SU-DHL-6 (cell line): ENCODE results near the gene FBXO11.

ENCODE experiments used
- CTCF ChIP-seq: fragments of 200-600 bp; sonication (generic); IDR thresholded peaks from one replicate; pipeline ENCODE4 v1.5.1; 2017; ENCODE audit warnings: antibody characterized with exemption, mild to moderate bottlenecking, low read length, moderate library complexity; ENCODE audit not compliant: insufficient read depth, poor library complexity, severe bottlenecking
- EZH2phosphoT487 ChIP-seq: fragments of 200-600 bp; sonication (generic), shearing (Covaris generic); conservative IDR thresholded peaks from 2 replicates; pipeline ENCODE4 v1.6.1; 2018; ENCODE audit warnings: mild to moderate bottlenecking, antibody characterized with exemption, low read length, moderate library complexity, mixed read lengths

GRCh38 chr2:47893771-47894170 is 12.5 kb downstream of the FBXO11 start:
- TF ChIP-seq CTCF (no peak), EZH2phosphoT487 (no peak)
